ENCODE data around the gene IMPDH2. TPM values are rescaled to one million over a fixed set of nuclear protein-coding genes. Genes with fewer than 3 reads are reported as not detected.

IMPDH2 gene
- 100 to 1,000 TPM; 219 to 234 (median 233) TPM for polyA plus RNA-seq (ENCODE audit: insufficient read length in 3 of 3)
- long read RNA-seq, donor 1, transcript IMPDH2-201 (14 exons, 1,643 nt) = major isoform, 72 of 91 reads
- long read RNA-seq, donor 1, partial matches to known transcripts = 12 of 91 reads
- long read RNA-seq, donor 1, other reads (novel, unspliced or antisense) = 0 of 91 reads
- long read RNA-seq, donor 2, transcript IMPDH2-201 (14 exons, 1,643 nt) = major isoform, 78 of 96 reads
- long read RNA-seq, donor 2, partial matches to known transcripts = 18 of 96 reads
- long read RNA-seq, donor 2, other reads (novel, unspliced or antisense) = 0 of 96 reads
- long read RNA-seq, donor 3, transcript IMPDH2-201 (14 exons, 1,643 nt) = major isoform, 68 of 87 reads
- long read RNA-seq, donor 3, partial matches to known transcripts = 16 of 87 reads
- long read RNA-seq, donor 3, other reads (novel, unspliced or antisense) = 0 of 87 reads
- long read RNA-seq, donor 4, transcript IMPDH2-201 (14 exons, 1,643 nt) = major isoform, 73 of 92 reads
- long read RNA-seq, donor 4, transcript IMPDH2-205 (2 exons, 420 nt) = minor isoform, 5 of 92 reads
- long read RNA-seq, donor 4, partial matches to known transcripts = 11 of 92 reads
- long read RNA-seq, donor 4, other reads (novel, unspliced or antisense) = 0 of 92 reads
- long read RNA-seq, donor 5, transcript IMPDH2-201 (14 exons, 1,643 nt) = major isoform, 25 of 55 reads
- long read RNA-seq, donor 5, partial matches to known transcripts = 26 of 55 reads
- long read RNA-seq, donor 5, other reads (novel, unspliced or antisense) = 0 of 55 reads
- long read RNA-seq, donor 6, transcript IMPDH2-205 (2 exons, 420 nt) = minor isoform, 5 of 97 reads
- long read RNA-seq, donor 6, transcript IMPDH2-201 (14 exons, 1,643 nt) = major isoform, 63 of 97 reads
- long read RNA-seq, donor 6, partial matches to known transcripts = 25 of 97 reads
- long read RNA-seq, donor 6, other reads (novel, unspliced or antisense) = 0 of 97 reads
- long read RNA-seq, donor 7, transcript IMPDH2-201 (14 exons, 1,643 nt) = major isoform, 47 of 117 reads
- long read RNA-seq, donor 7, transcript IMPDH2-205 (2 exons, 420 nt) = minor isoform, 7 of 117 reads
- long read RNA-seq, donor 7, partial matches to known transcripts = 58 of 117 reads
- long read RNA-seq, donor 7, other reads (novel, unspliced or antisense) = 0 of 117 reads
- long read RNA-seq, donor 8, transcript IMPDH2-201 (14 exons, 1,643 nt) = major isoform, 32 of 51 reads
- long read RNA-seq, donor 8, partial matches to known transcripts = 14 of 51 reads
- long read RNA-seq, donor 8, other reads (novel, unspliced or antisense) = 0 of 51 reads
- long read RNA-seq, donor 9, transcript IMPDH2-201 (14 exons, 1,643 nt) = major isoform, 85 of 148 reads
- long read RNA-seq, donor 9, partial matches to known transcripts = 57 of 148 reads
- long read RNA-seq, donor 9, other reads (novel, unspliced or antisense) = 0 of 148 reads
- long read RNA-seq, donor 10, transcript IMPDH2-201 (14 exons, 1,643 nt) = major isoform, 51 of 76 reads
- long read RNA-seq, donor 10, partial matches to known transcripts = 20 of 76 reads
- long read RNA-seq, donor 10, other reads (novel, unspliced or antisense) = 0 of 76 reads
- long read RNA-seq, donor 11, transcript IMPDH2-201 (14 exons, 1,643 nt) = major isoform, 32 of 78 reads
- long read RNA-seq, donor 11, transcript IMPDH2-205 (2 exons, 420 nt) = minor isoform, 6 of 78 reads
- long read RNA-seq, donor 11, partial matches to known transcripts = 37 of 78 reads
- long read RNA-seq, donor 11, other reads (novel, unspliced or antisense) = 0 of 78 reads
- long read RNA-seq, donor 12, transcript IMPDH2-201 (14 exons, 1,643 nt) = major isoform, 89 of 130 reads
- long read RNA-seq, donor 12, partial matches to known transcripts = 38 of 130 reads
- long read RNA-seq, donor 12, other reads (novel, unspliced or antisense) = 0 of 130 reads
- long read RNA-seq, donor 13, transcript IMPDH2-201 (14 exons, 1,643 nt) = major isoform, 19 of 52 reads
- long read RNA-seq, donor 13, partial matches to known transcripts = 31 of 52 reads
- long read RNA-seq, donor 13, other reads (novel, unspliced or antisense) = 0 of 52 reads
- long read RNA-seq, donor 14 = 0 reads
- long read RNA-seq, donor 15, transcript IMPDH2-201 (14 exons, 1,643 nt) = major isoform, 78 of 113 reads
- long read RNA-seq, donor 15, partial matches to known transcripts = 27 of 113 reads
- long read RNA-seq, donor 15, other reads (novel, unspliced or antisense) = 0 of 113 reads
- long read RNA-seq, donor 16, transcript IMPDH2-205 (2 exons, 420 nt) = minor isoform, 7 of 113 reads
- long read RNA-seq, donor 16, transcript IMPDH2-201 (14 exons, 1,643 nt) = major isoform, 63 of 113 reads
- long read RNA-seq, donor 16, partial matches to known transcripts = 40 of 113 reads
- long read RNA-seq, donor 16, other reads (novel, unspliced or antisense) = 0 of 113 reads

- peak; percentile 93 for DNase-seq
Observed at GRCh38 chr3:49028673-49029562, at the start of gene IMPDH2. IMPDH2 (minus strand) TSS chr3:49029398; CDS start chr3:49029350, 48 bp downstream.

GRCh38 chr3:49076646-49077045, 47.4 kb upstream of the IMPDH2 start:
- no peak for DNase-seq

DNA sequence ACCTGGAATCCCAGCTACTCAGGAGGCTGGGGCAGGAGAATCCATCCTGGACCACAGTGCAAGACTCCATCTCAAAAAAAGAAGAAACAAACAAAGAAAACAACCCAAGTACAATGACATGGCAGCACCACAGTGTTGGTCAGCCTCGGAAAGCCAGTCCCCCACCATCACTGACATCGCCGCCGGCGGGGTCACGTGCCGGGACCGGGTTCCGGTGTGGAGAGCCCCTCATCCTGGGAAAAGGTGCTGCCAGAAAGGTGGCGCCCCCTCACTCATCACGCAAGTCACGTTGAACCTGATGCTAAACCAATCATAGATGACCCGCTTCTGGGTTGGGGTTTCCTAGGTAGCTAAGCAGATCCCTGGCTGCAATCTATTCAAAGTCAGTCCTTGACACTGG, 46.9 kb upstream of the IMPDH2 start:
- no peak for DNase-seq

GRCh38 chr3:49058011-49058410, 28.8 kb upstream of the IMPDH2 start:
- no peak for DNase-seq

DNA sequence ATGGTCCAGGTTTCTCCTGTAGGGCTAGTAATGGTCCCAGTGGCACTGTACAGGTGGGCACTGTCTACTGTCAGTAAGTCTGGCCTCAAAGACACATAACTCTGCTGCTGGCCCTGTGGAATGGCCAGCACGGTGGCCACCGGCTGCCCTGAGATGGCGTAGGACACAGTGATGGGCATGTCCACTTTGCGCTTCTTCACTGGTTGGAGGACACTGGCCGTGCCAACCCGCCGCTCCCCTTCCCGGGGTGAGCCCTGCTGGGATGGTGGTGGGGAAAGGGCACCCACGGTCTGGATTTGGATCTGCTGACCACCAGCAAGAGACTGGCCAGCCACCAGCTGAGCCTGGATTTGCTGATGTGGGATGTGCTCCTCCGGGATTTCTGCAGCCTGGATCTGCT, 28.1 kb upstream of the IMPDH2 start:
- DNase-seq = no peak

DNA sequence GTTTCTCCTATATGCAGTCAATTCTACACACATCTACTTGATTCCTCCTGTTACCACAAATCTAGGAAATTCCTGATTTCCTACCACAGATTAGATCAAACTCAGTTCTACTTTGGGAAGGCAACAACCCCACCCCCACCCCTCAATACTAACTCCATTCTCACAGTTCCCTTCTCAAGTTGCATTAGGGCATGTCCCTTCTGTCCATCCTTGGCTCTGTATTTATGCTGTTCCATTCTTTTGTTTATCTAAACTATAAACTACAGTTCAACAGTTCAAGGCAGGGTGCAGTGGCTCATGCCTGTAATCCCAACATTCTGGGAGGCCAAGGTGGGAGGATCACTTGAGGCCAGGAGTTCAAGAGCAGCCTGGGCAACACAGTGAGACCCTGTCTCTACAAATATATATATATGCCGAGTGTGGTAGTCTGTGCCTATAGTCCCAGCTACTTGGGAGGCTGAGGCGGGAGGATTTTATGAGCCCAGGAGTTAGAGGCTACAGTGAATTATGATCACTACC, 25.2 kb upstream of the IMPDH2 start:
- DNase-seq = no peak

DNA sequence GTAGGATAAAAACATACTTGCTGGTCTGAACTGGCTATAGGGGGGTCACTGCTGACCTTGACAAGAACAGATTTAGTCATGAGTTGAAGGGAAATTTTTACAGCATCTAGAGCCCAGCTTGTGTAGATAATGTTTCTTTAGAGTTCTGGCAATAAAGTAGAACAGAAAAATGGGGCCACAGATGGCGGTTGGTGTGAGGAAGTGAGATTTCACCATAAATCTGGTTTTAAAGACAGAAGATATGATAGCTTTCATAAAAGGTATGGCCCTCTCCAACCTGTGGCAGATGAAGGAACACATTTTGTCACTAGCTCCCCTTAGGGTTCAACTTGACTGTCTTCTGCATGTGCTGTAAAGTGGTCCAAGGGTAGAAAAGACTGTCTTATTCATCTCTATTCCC, 24.3 kb upstream of the IMPDH2 start:
- DNase-seq = no peak

GRCh38 chr3:49035281-49035680, 6.1 kb upstream of the IMPDH2 start:
- DNase-seq = no peak

DNA sequence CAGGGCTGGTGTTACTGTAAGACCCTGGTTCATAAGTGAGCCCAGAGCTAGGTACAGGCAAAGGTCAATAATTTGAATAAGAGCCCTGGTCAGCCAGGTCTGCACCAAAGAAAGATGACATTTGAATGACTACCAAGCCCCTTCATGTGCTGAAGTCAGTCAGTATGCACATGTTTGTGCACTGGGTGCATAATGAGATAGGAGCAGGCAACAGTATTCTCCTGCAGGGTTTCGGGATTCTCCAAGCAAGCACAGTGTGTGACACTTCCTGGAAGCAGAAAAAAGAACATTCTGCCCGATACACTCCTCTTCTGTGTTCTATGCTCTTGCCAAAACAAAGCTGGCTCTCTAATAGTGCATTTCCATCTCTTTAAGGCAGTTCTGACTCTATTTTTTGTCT, 5.5 kb upstream of the IMPDH2 start:
- no peak for DNase-seq

DNA sequence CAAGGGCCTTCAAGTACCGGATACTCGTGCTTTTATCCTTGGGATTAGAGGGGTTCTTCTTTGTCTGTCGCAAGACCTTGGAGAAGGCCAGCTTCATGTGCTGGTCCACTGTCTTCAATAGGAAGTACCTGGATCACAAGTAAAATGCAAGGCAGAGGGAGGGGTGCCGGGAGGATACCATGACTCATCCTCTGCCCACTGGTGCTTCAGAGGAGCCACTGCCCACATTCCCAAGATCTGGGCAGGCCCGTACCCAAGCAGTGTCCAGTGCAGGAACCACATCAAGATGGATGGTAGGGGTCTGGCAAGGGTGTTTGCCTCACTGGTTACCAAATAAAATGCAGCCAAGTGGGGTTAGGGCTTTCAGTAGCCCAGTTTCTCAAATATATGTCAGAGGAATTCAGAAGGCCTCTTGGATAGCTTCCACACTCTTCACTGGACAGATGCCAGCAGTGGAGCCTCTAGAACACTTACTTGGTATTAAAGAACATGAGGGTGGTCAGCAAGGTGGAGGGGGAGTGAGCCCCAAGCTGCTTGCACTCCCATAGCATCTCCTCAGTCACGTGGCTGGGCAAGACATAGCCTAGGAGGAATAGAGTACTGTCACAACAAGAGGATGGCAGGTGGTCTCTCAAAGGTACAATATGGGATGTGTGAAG, 3.6 kb upstream of the IMPDH2 start:
- no peak for DNase-seq

DNA sequence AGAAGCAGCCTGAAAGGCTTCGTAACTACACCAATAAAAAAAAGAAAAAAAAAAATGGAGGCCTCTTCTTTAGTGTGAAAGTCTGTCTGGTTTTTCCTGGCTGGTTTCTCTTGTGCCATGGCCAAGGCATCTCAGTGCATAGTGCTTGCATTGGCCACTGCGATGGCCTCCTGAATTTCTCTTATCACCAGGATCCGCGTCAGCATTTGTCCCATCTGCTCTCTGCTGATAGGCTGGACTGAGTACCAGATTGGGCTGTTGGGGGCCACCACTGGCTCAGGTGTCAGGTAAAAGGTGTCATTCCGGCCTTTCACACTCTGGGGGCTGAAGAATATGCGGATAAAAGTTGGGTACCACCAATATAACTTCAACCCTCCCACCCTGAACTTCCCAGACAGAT, 1.1 kb upstream of the IMPDH2 start:
- DNase-seq = no peak

GRCh38 chr3:49029563-49029884, 326 bp upstream of the IMPDH2 start:
- DNase-seq = no peak

GRCh38 chr3:49028298-49028672, 913 bp downstream of the IMPDH2 start:
- no peak for DNase-seq

GRCh38 chr3:49027634-49028033, 1.6 kb downstream of the IMPDH2 start:
- DNase-seq = no peak

DNA sequence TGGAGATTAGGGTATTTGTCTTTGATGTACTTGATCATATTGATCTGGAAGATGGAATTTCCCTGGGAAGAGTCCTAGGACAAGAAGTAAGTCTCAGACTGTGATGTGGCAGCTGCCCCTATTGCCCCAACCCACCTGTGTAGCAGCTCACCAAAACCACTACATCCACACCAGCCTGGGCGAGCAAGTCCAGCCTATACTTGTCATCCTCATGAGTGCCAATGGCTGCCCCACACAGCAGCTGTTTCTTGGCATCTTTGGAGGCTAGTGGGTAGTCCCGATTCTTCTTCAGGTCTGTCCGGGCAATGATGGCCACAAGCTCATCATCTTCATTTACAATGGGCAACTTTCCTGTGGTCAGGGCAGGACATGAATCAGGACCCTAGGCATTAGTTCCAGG, 2.7 kb downstream of the IMPDH2 start:
- no peak for DNase-seq

GRCh38 chr3:49025793-49026520, 3.2 kb downstream of the IMPDH2 start:
- DNase-seq = no peak
